HG03159 (cell line): ENCODE measurements around the gene LANCL2.
"Not testable (repeated sequence)": the region's sequence is repeated elsewhere in the genome, so short reads cannot be mapped to it uniquely, and the experiment has no call there.

ENCODE experiments used
- ATAC-seq: cut with Tn5 transposase; IDR thresholded peaks from one replicate; pipeline ENCODE4 v1.9.1; 2021; ENCODE audit warnings: mild to moderate bottlenecking, moderate library complexity; ENCODE audit not compliant: unreplicated experiment

Gene LANCL2

GRCh38 chr7:55467047-55467593, 102.0 kb downstream of the LANCL2 start:
- ATAC-seq, result no peak

GRCh38 chr7:55468495-55468894, 103.4 kb downstream of the LANCL2 start:
- ATAC-seq, result no peak

- ATAC-seq, result no peak
These were observed 104.1 kb downstream of the LANCL2 start for GRCh38 chr7:55469271-55469681.

GRCh38 chr7:55469721-55470120, 104.6 kb downstream of the LANCL2 start:
- ATAC-seq, result no peak

GRCh38 chr7:55470261-55470660, 105.1 kb downstream of the LANCL2 start:
- ATAC-seq, result no peak

GRCh38 chr7:55471594-55471993, 106.5 kb downstream of the LANCL2 start:
- not testable (repeated sequence) for ATAC-seq

- ATAC-seq, result not testable (repeated sequence)
These were observed 107.3 kb downstream of the LANCL2 start for GRCh38 chr7:55472406-55472805.

GRCh38 chr7:55472928-55473725, 108.0 kb downstream of the LANCL2 start:
- no peak for ATAC-seq

GRCh38 chr7:55473932-55474331, 108.8 kb downstream of the LANCL2 start:
- ATAC-seq, result no peak

GRCh38 chr7:55474944-55475854, 110.1 kb downstream of the LANCL2 start:
- no peak for ATAC-seq

- no peak for ATAC-seq
These were observed 111.0 kb downstream of the LANCL2 start for GRCh38 chr7:55475855-55476803.

GRCh38 chr7:55476852-55477780, 112.0 kb downstream of the LANCL2 start:
- ATAC-seq, result no peak

GRCh38 chr7:55477781-55478374, 112.7 kb downstream of the LANCL2 start:
- no peak for ATAC-seq

GRCh38 chr7:55478700-55479099, 113.6 kb downstream of the LANCL2 start:
- ATAC-seq, result no peak

- ATAC-seq, result no peak
These were observed 116.0 kb downstream of the LANCL2 start for GRCh38 chr7:55481155-55481554.

GRCh38 chr7:55483046-55483445, 117.9 kb downstream of the LANCL2 start:
- ATAC-seq, result no peak
